Sigmoid colon (tissue), 3 donors: ENCODE measurements around the gene BCL3.

Experiments used
- CTCF ChIP-seq, 4 experiments: fragments of 450-650 bp in 3 of 4; fragments of 200-600 bp in 1 of 4; IDR thresholded peaks; one replicate each; pipeline ENCODE4 v1.5.1; 2016 to 2019; ENCODE audit warnings: antibody characterized with exemption in 4 of 4, mild to moderate bottlenecking in 3 of 4, moderate library complexity in 2 of 4
- POLR2A ChIP-seq, 2 donors: fragments of 450-650 bp; IDR thresholded peaks; one replicate each; pipeline ENCODE4 v1.6.1; 2016; ENCODE audit warnings: antibody characterized with exemption in 2 of 2, mild to moderate bottlenecking in 2 of 2, moderate library complexity in 2 of 2

- TF ChIP-seq CTCF (IDR thresholded peaks at IDR 0.05) (no peak), POLR2A (IDR thresholded peaks at IDR 0.05) (no peak)
Observed at GRCh38 chr19:44749292-44749691, 784 bp downstream of the BCL3 start.
